Gastroesophageal sphincter (tissue), 3 donors: Measurements from ENCODE around the gene DDX51.

ENCODE experiments used
- CTCF ChIP-seq, 4 experiments: fragments of 200-600 bp in 2 of 4; fragments of 450-650 bp in 2 of 4; sonication (generic) in 1 of 4; IDR thresholded peaks; one replicate each; pipeline ENCODE4 v1.5.1; 2017 to 2019; ENCODE audit warnings: antibody characterized with exemption in 4 of 4, mild to moderate bottlenecking in 2 of 4, moderate library complexity in 2 of 4
- EP300 ChIP-seq: sonication (generic); formaldehyde crosslinking; IDR thresholded peaks from one replicate; pipeline ENCODE4 v1.6.1; 2017; ENCODE audit warnings: antibody characterized with exemption, mild to moderate bottlenecking

- TF ChIP-seq CTCF (IDR thresholded peaks at IDR 0.05) (no peak), EP300 (no peak)
Observed at GRCh38 chr12:132167611-132168310, 23.6 kb upstream of the DDX51 start.
